SKM-1 (cell line): ENCODE results near the gene TRMT1.
A peak's percentile ranks its signal among the peaks of the same experiment; 100 is the strongest.

ENCODE experiments used
- DNase-seq: peaks from one replicate; lab custom pipeline; 2025; ENCODE audit not compliant: unreplicated experiment; lab: John Stamatoyannopoulos, UW

Gene TRMT1

DNA sequence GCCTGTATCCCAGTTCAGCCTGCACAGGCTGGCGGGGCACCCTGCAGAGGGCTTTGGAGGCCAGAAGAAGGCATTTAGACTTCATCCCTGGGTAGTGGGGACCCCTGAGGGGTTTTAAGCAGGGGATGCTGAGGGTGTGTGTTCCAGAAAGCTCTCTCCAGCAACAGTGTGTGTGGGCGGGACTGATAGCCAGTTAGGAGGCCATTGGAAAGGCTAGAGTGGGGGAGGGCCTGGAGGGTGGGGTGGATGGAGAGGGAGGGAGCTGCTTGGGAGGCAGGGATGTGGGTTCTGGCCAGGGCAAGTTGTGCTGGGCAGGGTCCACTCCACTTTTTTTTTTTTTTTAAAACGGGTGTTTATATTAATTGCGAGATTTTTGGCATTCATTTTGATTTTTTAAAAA is 42.2 kb downstream of the TRMT1 start:
- no peak for DNase-seq

DNA sequence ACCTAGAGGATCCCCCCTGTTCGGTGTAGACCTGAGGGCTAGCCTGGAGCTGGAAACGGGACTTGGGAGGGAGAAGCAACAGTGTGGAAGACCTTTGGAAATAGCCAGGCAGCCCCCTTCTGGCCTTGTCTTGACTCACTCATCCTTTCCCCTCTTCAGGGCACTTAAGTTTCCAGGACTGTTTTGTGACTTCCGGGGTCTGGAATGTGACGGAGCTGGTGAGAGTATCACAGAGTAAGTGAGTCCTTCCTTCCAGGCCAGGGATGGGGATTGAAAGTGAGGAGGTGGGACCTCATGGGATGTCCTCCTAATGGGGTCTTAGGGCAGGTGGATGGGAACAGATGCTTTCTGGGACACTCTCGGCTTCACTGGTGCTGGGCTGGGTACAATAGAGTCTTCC is 43.3 kb downstream of the TRMT1 start:
- DNase-seq: no peak

DNA sequence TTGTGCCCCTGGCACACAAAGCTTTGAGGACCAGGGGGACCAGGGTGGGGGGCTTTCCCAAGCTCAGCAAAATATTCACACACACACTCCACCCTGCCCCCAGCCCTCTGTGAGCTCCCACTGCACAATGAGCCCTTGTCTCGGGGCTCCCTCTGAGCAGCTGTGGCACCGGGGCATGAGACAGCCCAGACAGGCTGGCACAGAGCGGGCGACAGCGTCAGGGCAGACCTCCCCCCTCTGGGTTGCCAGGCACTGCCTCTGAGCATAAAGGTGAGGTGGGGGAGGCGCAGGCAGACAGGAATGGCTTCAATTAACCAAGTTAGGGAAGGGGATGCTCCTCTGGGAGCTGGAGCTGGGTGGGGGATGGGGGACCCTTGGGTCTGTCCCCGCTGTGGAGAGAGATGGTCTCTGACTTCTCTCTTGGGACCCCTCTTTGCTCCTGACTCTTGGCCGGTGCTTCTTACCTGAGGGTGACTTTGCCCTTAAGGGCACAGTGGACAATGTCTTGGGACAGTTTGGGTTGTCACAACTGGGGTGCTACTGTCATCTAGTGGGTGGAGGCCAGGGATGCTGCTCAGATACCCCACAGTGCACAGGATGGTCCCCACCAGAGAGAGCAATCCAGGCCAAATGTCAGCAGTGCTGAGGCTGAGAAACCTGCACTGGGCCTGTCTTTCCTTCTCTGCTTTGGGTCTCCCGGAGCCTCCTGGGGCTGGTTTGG is 44.2 kb downstream of the TRMT1 start:
- no peak for DNase-seq

DNA sequence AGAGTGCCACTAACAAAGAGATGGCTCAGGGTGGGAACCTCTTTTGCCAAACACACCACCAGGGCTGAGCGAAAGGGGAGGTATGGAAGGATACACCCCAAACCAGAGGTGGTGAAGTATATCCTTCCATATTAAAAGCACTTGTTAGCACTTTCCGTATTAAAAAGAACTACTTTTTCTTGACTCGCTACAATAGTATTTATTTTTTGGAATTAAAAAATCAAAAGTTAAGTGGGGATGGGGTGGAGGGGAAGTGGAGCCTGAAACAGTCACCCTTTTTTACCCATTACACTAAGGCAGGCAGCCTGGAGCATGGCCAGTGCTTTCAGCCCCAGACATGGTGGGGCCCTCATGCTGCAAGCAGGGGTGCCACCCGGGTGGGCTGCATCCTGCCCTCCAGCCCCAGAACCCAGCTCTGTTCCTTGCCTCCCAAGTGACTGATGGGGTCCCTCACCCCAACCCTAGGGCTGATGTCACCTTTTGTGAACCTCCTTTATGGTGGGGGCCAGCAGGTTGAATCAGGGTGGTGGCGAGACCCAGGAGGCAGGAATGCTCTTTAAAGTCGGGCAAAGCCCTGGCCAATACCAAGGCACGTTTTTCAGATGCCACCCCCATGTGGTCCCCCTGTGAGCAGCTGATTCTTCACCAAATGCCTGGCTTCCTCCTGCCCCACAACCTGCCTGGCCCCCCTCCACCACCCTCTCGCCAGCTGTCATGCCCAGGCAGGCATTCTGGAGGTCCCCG is 44.9 kb downstream of the TRMT1 start:
- no peak for DNase-seq

DNA sequence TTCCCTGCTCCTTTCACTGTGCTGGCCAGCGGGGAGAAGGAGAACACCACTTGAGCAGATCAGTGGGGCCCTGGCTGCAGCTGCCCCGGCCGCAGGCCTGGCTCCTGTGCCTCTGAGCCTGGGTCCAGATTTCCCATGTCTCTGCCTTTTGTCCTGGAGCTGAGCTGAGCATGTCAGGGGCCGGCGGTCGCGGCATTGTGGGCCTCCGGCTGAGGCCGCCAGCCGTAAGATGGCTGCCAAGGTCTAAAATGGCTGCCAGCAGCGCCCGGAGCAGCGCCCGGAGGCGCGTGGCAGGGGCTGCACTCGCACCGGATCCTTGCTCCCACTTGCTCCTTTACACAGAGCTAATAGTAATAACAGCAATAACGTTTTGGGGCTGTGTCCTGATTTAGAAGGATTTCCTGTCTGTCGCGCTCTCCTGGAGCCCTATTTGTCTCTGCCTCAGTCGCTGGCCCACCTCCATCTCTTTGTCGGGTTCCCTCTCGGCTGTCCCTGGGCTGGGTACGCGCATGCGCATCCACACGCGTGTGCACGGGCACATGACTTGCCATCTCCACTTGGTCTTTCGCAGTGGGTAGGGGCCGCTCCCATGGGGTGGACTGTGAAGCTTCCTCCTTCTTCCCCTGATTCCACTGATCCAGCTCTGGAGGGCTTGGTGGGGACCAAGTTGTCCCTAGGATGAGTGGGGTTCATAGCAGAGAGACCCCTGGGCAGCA is 46.0 kb downstream of the TRMT1 start:
- DNase-seq: no peak

DNA sequence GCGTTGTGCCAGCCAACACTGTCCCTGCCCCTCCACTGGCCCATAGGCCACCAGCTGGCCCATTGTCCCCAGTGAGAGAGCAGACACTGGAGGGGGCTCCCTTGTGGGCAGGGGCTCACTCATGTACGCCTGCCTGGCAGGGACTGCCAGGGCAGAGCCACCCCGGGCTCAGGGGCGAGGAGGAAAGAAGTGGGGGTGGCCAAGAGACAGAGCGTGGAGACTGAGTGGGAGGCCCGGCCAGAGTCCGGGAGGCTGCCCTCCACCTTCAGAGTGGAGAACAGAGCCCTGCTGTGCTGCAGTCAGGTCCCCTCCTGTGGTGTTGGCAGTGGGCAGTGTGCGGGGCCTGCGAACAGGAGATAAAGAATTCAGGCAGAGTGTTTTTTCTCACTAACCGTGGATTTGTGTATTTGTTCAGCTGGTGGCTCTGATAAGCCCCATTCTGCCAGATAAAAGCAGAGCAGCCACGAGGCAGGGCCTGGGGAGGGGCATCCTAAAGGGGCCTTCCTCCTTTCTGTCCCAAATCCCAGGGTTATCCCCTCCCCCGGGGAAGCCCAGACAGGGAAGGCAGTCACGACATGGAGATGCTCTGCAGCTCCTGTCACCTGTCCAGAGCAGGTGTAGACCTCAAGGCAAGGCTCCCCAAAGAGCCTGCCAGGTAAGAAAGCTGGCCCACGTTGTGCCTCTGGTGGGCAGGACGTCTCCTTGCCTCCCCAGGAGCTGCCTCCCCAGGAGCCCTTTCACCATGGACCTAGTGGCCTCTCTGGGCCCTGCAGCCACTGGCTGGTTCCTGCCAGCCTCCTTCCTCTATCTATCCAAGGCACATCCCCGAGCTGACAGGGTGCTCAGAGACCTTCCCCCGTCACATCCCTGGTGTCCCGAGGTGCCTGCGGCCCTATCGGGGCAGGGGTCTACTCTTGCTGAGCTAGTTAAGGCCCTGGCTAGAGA is 46.9 kb downstream of the TRMT1 start:
- no peak for DNase-seq

DNA sequence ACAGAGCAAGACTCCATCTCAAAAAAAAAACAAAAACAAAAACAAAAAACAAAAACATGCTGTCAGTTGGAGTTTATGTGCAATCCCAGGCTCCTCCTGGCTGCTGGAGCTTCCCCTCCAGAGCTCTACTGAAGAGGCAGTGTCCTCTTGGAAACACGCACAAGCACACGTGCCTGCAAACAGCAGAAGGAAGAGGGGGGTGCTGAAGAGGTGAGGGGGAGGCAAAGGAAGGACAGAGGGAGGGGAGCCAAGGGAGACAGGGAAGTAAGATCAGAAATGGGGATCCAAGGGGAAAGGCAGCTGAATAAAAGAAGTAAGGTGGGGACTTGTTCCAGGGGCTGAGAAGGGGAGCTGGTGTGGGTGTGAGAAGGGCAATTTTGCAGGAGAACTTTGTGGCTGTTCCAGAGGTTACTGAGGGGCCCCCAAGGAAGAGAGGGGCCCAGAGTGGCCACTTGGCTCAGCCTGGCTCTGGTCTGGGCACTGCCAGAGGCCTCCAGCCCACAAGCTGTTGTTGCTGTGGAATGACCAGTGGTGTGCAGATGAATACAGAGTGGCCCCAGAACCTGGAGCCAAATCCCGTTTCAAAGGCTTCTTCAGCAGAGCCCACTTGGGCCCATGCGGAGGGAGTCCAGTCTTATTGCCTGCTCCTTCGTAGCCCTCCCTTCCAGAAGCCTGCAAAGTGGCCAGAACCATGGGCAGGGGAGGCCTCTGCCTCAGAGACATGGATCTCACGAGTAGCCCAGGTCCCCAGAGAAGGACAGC is 48.3 kb downstream of the TRMT1 start:
- DNase-seq: no peak

DNA sequence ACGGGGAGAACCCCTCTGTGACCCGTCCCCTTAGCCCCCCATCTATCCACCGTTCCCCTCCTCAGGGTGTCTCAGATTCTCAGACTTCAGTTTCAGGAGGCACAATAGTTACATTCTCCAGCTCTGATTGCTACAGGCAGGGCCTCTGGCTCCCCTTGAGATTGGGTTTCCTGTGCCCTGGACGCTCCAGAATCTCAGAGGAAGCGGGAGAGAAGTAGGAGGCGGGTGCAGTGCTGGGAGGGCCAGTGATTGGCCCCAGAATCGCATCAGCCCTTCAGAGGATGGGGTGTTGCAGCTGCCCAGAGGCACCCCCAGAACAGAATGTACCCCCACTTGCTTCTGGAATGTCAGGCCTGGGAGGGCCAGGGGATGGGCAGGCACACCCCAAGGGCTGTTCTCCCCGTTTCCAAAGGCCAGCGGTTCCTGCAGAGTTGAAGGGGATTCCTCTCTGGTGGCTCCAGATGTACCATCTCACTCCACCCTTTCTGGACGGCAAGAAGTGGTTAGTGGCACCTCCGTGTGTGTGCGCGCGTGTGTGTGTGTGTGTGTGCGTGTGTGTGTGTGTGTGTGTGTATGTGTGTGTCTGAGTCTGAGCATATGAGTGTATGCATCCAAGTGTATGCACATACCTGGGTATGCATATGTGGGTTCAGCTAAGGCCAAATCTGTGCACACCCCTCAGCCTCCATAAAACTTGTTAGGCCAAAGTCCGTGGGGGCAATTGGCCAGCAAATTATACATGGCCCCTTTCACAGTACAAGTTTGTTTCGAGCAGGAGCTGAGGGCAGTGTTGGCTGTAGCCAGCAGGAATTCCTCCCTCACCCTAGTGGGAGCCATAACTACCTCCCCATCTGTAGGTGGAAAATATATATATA is 49.4 kb downstream of the TRMT1 start:
- no peak for DNase-seq

DNA sequence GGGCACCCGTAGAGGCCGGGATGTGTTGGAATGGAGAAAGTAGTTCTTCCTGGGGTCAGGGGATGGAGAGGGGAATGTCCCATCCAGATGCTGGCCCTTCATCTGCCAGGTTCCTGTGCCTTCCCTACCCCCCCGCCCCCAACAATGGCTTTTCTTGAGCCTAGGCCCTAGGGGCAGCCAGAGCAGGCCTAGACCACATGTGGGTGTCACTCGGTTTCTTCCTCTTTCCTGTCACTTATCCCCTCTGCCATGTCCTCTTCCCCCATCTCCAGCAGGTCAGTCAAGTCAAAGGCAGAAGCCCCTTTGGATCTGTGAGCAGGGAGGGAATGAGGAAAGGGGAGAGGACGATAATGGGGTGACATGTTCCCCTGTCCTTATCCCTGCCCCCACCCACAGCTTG is 50.3 kb downstream of the TRMT1 start:
- no peak for DNase-seq

DNA sequence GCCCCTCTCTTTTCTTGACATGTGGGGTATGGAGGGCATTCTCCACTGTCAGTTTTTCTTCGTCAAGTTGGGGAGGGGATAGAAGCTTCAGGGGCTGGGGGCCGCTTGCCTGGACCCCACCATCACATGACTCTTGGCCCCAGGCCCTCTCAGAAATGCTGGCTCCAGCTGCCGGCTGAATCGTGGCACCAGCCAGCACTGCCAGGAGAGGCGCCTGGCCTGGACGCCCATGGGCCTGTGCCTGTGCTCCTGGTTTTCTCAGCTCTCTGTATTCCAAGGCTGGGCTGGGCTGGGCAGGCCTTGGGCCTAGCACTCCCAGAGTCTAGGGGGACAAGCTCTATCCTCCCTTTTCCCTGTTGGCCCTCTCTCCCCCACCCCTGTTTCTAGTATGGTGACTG is 52.4 kb downstream of the TRMT1 start:
- DNase-seq: no peak

DNA sequence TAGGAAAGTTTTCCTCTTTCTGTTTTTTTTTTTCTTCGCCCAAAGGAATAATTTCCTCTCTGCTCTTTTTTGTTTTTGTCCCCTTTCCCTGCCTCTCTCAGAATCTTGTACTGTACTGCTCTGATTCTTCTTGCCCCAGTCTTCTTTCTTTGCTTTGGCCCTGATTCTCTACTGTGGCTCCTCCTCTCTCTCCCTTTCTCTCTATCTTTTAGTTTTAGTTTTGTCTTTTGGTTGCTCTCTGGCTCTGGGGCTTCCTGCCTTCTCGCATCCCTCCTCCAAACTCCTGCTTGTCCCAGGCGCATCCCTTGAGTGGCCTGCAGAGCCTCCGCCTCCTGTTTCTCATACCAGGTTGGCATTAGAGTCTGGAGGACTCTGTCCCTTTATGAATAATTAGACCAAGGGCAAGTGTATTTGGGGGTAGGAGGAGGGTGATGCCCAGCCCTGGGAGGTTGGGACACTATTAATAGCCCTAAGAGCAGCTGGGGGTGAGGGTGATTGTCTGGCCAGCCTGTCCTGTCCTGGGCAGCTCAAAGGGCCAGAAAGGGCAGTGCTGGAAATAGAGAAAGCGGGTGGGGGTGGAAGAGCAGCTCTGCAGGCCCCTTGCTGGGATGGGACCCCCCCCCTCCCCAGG is 53.0 kb downstream of the TRMT1 start:
- no peak for DNase-seq

DNA sequence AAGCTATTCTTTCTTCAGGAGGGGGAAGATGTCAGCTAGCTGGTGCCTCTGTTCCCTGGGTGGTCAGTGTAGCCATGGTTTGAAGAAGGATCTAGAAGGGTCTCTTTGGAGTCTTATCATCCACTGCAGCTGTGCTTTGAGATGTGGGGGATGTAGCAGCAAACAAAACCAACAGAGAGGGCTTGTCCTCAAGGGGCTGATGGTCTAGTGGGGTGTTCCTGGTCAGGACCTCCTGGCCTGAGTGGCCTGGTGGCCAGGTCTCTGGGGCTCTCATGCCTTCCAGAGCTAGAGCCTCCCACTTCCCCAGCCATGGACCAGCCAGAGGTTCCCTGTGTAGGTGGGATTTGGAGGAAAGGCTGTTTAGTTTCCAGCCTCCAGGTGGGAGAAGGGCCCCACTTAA is 54.2 kb downstream of the TRMT1 start:
- DNase-seq: no peak

DNA sequence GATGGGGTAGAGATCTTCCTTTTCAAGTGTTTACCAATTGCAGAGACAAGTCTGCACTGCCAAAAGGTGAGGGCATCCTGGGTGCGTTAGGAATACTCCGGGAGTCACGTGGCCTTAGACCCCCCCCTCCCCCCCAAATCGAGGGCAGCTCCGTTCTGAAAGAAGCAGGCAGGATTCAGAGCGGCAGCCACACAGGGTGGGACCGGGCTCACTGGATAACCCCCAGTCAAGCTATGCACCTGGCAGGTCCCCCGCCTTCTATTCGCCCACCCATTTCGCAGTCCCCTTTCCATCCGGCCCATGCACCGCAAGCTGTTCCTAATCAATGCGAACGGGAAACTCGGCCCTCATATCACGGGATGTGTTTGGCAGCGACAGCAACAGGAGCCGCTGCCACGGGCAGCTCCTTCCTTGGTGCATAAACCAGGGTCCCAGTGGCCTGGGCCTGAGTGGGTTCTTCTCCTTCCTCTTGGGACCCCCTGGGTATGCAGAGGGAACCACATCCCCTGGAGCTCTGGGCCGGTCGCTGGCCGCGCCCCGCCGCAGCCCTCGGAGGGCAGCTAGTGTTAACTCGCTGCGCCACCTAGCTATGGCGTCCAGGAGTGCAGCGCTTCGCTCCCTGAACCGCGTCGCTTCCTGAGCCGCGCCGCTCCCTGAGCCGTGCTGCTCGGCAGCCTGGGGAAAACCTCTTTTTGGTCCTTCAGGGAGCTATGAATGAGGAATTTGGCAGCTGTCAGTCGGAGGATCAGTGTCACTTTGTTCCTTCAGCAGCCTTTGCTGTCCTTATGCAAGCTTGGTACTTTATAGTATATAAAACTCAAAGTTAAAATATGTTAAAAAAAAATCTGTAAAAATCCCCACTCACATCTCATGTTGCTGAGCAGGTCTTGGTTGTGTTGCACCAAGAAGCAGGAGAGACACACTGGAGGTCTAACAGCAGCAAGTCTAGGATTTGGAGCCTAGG is 55.3 kb downstream of the TRMT1 start:
- DNase-seq: peak; percentile 57

DNA sequence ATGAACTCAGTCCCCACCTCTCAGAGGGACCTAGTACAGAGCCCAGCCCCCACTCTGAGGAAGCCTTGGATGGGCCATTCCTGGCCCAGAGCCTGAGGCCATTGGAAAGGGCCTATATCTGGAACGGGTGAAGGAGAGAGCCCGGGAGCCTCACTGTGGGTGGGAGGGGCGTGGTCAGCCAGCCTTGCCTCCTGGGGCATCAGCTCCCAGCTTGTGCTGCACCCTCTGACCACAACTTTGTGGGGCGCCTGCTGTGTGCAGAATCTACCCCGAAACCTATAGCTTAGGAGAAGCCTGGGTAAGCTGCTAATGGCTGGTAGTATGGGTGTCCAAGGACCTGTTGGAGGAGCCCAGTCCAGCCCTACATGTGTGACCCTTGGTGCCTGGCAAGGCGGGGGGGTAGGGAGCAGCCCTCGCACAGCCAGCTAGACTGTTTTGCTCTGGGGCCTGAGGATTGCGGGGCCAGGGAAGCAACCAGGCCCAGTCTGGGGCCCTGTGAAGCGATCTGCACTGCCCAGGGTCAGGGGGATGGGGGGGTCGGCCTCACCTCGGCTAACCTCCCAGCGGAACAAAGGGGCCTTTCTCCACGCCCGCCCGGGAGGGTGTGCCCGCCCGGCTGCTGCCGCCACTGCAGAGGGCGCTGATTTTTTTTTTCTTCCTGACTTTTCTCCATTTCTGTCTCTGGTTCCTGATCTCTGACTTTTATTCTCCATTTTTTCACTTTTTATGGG is 56.1 kb downstream of the TRMT1 start:
- no peak for DNase-seq

DNA sequence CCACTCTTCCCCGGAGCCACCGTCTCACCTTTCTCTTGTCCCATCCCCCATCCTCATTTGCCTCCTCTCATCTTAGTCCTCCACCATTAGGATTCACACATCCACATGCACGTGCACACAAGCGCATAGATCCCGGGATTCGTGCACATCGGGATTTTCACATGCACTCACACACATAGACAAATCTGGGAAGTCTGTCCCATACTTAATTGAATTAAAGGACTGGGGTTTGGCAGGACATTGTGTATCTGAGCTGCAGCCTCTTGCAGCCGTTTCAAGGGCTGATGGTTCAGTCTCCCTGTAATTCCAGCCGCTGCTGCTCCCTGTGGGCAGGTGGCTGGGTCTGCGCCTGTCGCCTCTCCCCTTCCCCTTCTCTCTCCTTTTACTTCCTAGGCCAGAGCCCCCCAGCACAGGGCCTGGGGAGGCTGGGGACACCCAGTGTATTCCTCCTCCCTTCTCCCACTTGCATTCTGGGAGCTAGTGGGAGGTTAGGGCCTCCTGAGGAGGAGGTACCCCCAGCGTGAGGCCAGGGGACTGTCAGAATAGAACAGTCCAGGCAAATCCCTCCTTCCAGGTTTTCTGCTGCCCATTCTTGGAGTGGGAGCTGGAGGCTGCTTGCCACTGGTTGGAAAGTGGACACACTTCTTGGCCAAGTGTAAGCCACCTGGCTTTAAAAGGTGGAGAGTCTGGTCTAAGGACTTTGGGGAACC is 57.4 kb downstream of the TRMT1 start:
- DNase-seq: no peak

DNA sequence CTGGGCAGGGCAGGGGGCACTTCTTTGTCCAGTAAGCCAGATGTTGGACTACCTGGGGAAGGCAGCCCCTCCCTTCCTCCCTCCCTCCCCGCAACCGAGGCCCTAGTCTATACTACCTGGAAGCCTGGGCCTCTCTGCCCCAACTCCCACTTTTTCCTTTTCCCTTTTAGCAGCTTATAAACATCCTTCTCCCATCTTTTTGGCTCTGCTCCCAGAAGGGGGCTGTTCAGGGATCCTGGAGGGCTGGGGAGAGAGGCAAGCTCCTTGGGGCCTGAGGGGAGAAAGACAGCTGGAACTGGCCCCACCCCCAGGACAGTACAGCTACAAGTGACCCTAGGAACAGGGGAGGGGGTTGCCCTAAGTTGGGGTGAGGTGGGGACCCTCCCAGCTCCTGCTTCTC is 58.8 kb downstream of the TRMT1 start:
- no peak for DNase-seq
